Sigmoid colon (tissue), 4 donors: Measurements from ENCODE around the gene CBARP.

ENCODE experiments used
- EP300 ChIP-seq, 4 donors: sonication (generic); formaldehyde crosslinking; IDR thresholded peaks; one replicate each; pipeline ENCODE4 v1.6.1; 2017; ENCODE audit warnings: antibody characterized with exemption in 4 of 4
- POLR2AphosphoS5 ChIP-seq, 4 donors: sonication (generic); formaldehyde crosslinking; IDR thresholded peaks; one replicate each; pipeline ENCODE4 v1.6.1; 2017; ENCODE audit warnings: antibody characterized with exemption in 4 of 4

DNA sequence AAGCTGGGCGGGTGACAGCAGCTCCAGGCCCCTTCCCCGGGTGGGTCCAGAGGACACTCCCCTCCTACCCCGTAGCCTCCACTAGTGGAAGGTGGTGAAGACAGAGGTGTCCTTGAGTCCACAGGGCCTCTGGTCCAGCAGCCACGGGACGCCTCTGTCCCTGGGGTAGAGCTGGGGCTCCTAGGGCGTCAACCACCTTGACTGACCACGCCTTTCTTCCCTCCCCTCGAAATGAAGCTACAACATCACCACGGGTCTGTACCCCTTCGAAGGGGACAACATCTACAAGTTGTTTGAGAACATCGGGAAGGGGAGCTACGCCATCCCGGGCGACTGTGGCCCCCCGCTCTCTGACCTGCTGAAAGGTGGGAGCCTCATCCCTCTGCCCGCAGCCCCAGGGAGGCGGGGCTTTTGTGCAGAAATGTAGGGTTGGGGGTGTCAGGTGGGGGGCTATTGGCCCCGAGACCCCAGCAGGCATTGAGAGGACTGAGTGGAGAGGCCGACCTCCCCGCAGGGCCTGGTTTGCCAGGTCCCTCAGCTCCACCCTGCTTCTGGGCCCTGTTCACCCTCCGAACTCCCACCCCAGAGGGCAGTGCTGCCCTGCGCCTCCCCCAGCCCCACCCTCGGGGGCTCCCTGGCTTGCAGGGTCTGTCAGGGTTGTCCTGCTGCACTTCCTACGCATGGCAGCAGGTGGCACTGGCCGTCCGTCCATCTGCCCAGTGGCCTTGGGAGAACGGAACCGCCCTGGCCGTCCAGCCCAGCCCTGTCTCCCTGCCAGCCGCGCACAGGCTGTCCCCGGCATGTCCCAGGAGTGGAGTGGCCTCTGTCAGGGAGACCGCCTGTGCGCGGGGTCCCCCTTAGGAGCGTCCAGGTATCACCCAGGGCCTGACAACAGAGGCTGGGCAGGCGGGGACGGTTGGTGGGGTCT, 16.6 kb downstream of the CBARP start:
- TF ChIP-seq POLR2AphosphoS5 (IDR thresholded peaks at IDR 0.05) (no peak), EP300 (IDR thresholded peaks at IDR 0.05) (no peak)
